ENCODE results near the gene EPHA4.

EPHA4 gene

DNA sequence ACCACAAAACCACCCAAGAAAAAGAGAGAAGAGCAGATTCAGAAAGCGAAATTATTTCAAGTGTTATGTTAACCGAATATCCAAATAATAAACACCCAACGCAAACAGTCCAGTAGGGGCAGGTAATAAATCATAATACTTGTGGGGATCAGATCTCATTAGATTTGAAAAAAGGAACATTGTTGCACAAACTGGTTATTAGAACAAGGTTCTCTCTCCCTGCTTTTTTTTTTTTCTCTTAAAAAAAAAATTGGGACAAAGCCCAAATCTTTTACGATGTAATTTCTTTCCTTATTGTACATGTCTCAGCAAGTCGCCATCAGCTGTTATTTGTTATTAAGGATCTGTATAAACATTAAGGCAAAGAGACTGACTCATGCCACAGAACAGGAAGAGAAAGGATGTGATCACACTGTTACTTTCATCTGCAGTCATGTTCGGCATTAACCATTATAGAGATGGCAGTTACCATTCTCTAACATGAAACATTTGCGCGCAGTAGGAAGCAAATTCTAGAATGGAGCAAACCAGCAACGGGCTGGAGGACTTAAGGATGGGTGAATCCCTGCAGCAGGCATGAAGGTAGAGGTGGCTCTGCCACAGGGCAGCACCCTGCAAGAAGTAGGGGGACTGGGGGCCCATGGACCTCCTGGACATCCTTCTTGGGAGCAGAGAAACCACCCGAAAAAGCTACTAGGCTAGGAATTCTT, 42.0 kb downstream of the EPHA4 start:
- H2AFZ ChIP-seq (ENCODE audit: low read depth) = no peak overlapping the region
- no peak overlapping the region for H3K9ac ChIP-seq
- H3K4me1 ChIP-seq (ENCODE audit: low read depth, poor library complexity, severe bottlenecking) = no peaks in the 10 kb centered on the region
- H3K79me2 ChIP-seq (ENCODE audit: insufficient read depth, low read depth) = no peaks in the 10 kb centered on the region
- H3K27ac ChIP-seq = no peak overlapping the region
- H4K20me1 ChIP-seq (ENCODE audit: insufficient read depth) = no peaks in the 10 kb centered on the region
- H3K4me3 ChIP-seq (IDR thresholded peaks at IDR 0.05; ENCODE audit: insufficient read depth, low read depth, low read length) = no peak overlapping the region
- no peaks in the 10 kb centered on the region for H3K36me3 ChIP-seq (ENCODE audit: insufficient read depth)
- H3K27me3 ChIP-seq (ENCODE audit: insufficient read depth, low read depth) = no peaks in the 10 kb centered on the region
- H3K4me2 ChIP-seq = no peak overlapping the region
- no peak for TF ChIP-seq CTCF (conservative IDR thresholded peaks at IDR 0.05; ENCODE audit: low read depth, low read length)

- no peak overlapping the region for H3K27ac ChIP-seq
- no peak overlapping the region for H3K4me3 ChIP-seq (IDR thresholded peaks at IDR 0.05; ENCODE audit: insufficient read depth, low read depth, low read length)
- no peaks in the 10 kb centered on the region for H3K36me3 ChIP-seq (ENCODE audit: insufficient read depth)
- no peak overlapping the region for H2AFZ ChIP-seq (ENCODE audit: low read depth)
- no peak for TF ChIP-seq CTCF (conservative IDR thresholded peaks at IDR 0.05; ENCODE audit: low read depth, low read length)
- H4K20me1 ChIP-seq (ENCODE audit: insufficient read depth) = no peaks in the 10 kb centered on the region
- no peaks in the 10 kb centered on the region for H3K79me2 ChIP-seq (ENCODE audit: insufficient read depth, low read depth)
- no peaks in the 10 kb centered on the region for H3K4me1 ChIP-seq (ENCODE audit: low read depth, poor library complexity, severe bottlenecking)
- H3K9ac ChIP-seq = no peak overlapping the region
- H3K27me3 ChIP-seq (ENCODE audit: insufficient read depth, low read depth) = no peaks in the 10 kb centered on the region
- no peak overlapping the region for H3K4me2 ChIP-seq
Observed at GRCh38 chr2:221529177-221529942, 42.7 kb downstream of the EPHA4 start.

GRCh38 chr2:221527776-221528309, 44.3 kb downstream of the EPHA4 start:
- Histone ChIP-seq H3K27ac (no peak overlapping the region), H3K27me3 (ENCODE audit: insufficient read depth, low read depth) (no peaks in the 10 kb centered on the region), H3K79me2 (ENCODE audit: insufficient read depth, low read depth) (no peaks in the 10 kb centered on the region), H4K20me1 (ENCODE audit: insufficient read depth) (no peaks in the 10 kb centered on the region), H3K4me3 (IDR thresholded peaks at IDR 0.05; ENCODE audit: insufficient read depth, low read depth, low read length) (no peak overlapping the region), H3K9ac (no peak overlapping the region), H3K4me1 (ENCODE audit: low read depth, poor library complexity, severe bottlenecking) (no peaks in the 10 kb centered on the region), H3K36me3 (ENCODE audit: insufficient read depth) (no peaks in the 10 kb centered on the region), H2AFZ (ENCODE audit: low read depth) (no peak overlapping the region), H3K4me2 (no peak overlapping the region)
- TF ChIP-seq CTCF (conservative IDR thresholded peaks at IDR 0.05; ENCODE audit: low read depth, low read length) = no peak

- no peak for TF ChIP-seq CTCF (conservative IDR thresholded peaks at IDR 0.05; ENCODE audit: low read depth, low read length)
Observed at GRCh38 chr2:221524158-221524557, 47.9 kb downstream of the EPHA4 start.

More at GRCh38 chr2:221524158-221524557, 47.9 kb downstream of the EPHA4 start:
- H4K20me1 ChIP-seq (ENCODE audit: insufficient read depth) = no peaks in the 10 kb centered on the region
- no peaks in the 10 kb centered on the region for H3K79me2 ChIP-seq (ENCODE audit: insufficient read depth, low read depth)
- H3K4me3 ChIP-seq (IDR thresholded peaks at IDR 0.05; ENCODE audit: insufficient read depth, low read depth, low read length) = no peak overlapping the region
- no peak overlapping the region for H3K27ac ChIP-seq
- no peak overlapping the region for H3K9ac ChIP-seq
- no peaks in the 10 kb centered on the region for H3K36me3 ChIP-seq (ENCODE audit: insufficient read depth)
- H3K4me2 ChIP-seq = no peak overlapping the region
- no peaks in the 10 kb centered on the region for H3K4me1 ChIP-seq (ENCODE audit: low read depth, poor library complexity, severe bottlenecking)
- H3K27me3 ChIP-seq (ENCODE audit: insufficient read depth, low read depth) = no peaks in the 10 kb centered on the region
- H2AFZ ChIP-seq (ENCODE audit: low read depth) = no peak overlapping the region

Data from KMS-11 (cell line).